ENCODE measurements around the gene SLC8B1. TPM values are rescaled to one million over a fixed set of nuclear protein-coding genes. Genes with fewer than 3 reads are reported as not detected.

The SLC8B1 gene
- polyA plus RNA-seq, 4 donors, result 13.2 to 19.4 (median 13.5) TPM

- no peak for DNase-seq (ENCODE audit: low read depth in 4 of 4, low spot score in 3 of 4)
These were observed 85.4 kb downstream of the SLC8B1 start for GRCh38 chr12:113249546-113249945.

GRCh38 chr12:113248842-113249435 is 86.0 kb downstream of the SLC8B1 start:
- DNase-seq (ENCODE audit: low read depth in 4 of 4, low spot score in 3 of 4), result no peak

Other genes starting within 250 kb of the SLC8B1 start
- gene RASAL1, start 199.3 kb downstream of the SLC8B1 start, polyA plus RNA-seq (ENCODE audit: insufficient read length in 4 of 4), result 10 to 100 TPM in 1 of 4 donors, 1 to 10 TPM in 2, under 1 TPM in 1; 0.16 to 15.4 (median 7.8) TPM
- gene CFAP73, start 185.4 kb downstream of the SLC8B1 start, polyA plus RNA-seq (ENCODE audit: insufficient read length in 4 of 4), result 1 to 10 TPM in 1 of 4 donors, under 1 TPM in 3; 0.27 to 3.0 (median 0.75) TPM
- 10 to 100 TPM; 40.3 to 96.0 (median 66.4) TPM for gene DDX54, start 149.6 kb downstream of the SLC8B1 start, polyA plus RNA-seq (ENCODE audit: insufficient read length in 4 of 4)
- 10 to 100 TPM; 11.6 to 20.7 (median 14.1) TPM for gene RITA1, start 149.4 kb downstream of the SLC8B1 start, polyA plus RNA-seq (ENCODE audit: insufficient read length in 4 of 4)
- 10 to 100 TPM; 20.4 to 46.8 (median 30.1) TPM for gene TPCN1, start 113.6 kb downstream of the SLC8B1 start, polyA plus RNA-seq (ENCODE audit: insufficient read length in 4 of 4)
- 10 to 100 TPM; 17.1 to 28.0 (median 23.0) TPM for gene PLBD2, start 23.5 kb upstream of the SLC8B1 start, polyA plus RNA-seq (ENCODE audit: insufficient read length in 4 of 4)
- under 1 TPM in 3 of 4 donors, not detected in 1; 0.14 to 0.32 (median 0.18) TPM for gene SDS, start 68.8 kb upstream of the SLC8B1 start, polyA plus RNA-seq (ENCODE audit: insufficient read length in 4 of 4)
- 10 to 100 TPM in 3 of 4 donors, 1 to 10 TPM in 1; 5.4 to 13.3 (median 11.7) TPM for gene SDSL, start 87.3 kb upstream of the SLC8B1 start, polyA plus RNA-seq (ENCODE audit: insufficient read length in 4 of 4)
- not detected for gene LHX5, start 136.8 kb upstream of the SLC8B1 start, polyA plus RNA-seq (ENCODE audit: insufficient read length in 4 of 4)